PC-3 (cell line): ENCODE measurements around the gene MAP3K20. TPM values are rescaled to one million over a fixed set of nuclear protein-coding genes. Genes with fewer than 3 reads are reported as not detected.
"Not testable (repeated sequence)": the region's sequence is repeated elsewhere in the genome, so short reads cannot be mapped to it uniquely, and the experiment has no call there.

ENCODE experiments used
- ATAC-seq: fragments of 200-7000 bp; cut with Tn5 transposase; 2 replicates; pipeline ENCODE4 v1.9.1; 2020; ENCODE audit warnings: mild to moderate bottlenecking, moderate library complexity
- BruUV-seq: library from RNA; stranded (reverse); fragments of 400-500 nt; replicated peaks from 2 replicates; lab custom pipeline; 2021; lab: Mats Ljungman, UMichigan
- CTCF ChIA-PET: fragments of 300-600 bp; sonication (Branson Sonifier 250); formaldehyde crosslinking; loops from one replicate; lab custom pipeline; 2022; ENCODE audit warnings: antibody characterized with exemption; lab: Charles Lee
- POLR2A ChIA-PET: fragments of 300-600 bp; sonication (Branson Sonifier 250); formaldehyde crosslinking; loops from one replicate; lab custom pipeline; 2022; ENCODE audit warnings: antibody characterized with exemption; ENCODE audit not compliant: unreplicated experiment; lab: Charles Lee
- DNase-seq: peaks from one replicate; pipeline ENCODE4 v3.0.0-alpha.2; 2015
- H2AFZ ChIP-seq: fragments of 300-600 bp; sonication (generic); 2 replicates; pipeline ENCODE4 v1.6.0; 2016; ENCODE audit warnings: antibody characterized with exemption, low read length
- H3F3A ChIP-seq: fragments of 300-600 bp; sonication (generic); one replicate; pipeline ENCODE4 v1.6.0; 2017; ENCODE audit warnings: antibody characterized with exemption, low read length, control low read depth, mild to moderate bottlenecking; ENCODE audit not compliant: unreplicated experiment
- H3K27ac ChIP-seq: fragments of 300-600 bp; sonication (generic); 2 replicates; pipeline ENCODE4 v1.5.1; 2016; ENCODE audit warnings: mild to moderate bottlenecking, low read length
- H3K27me3 ChIP-seq: fragments of 300-600 bp; sonication (generic); 2 replicates; pipeline ENCODE4 v1.6.1; 2016; ENCODE audit warnings: low read length, mixed read lengths
- H3K36me3 ChIP-seq: fragments of 300-600 bp; sonication (generic); 2 replicates; pipeline ENCODE4 v1.6.1; 2016; ENCODE audit warnings: low read depth, mixed run types, low read length, mixed read lengths
- H3K4me1 ChIP-seq: fragments of 300-600 bp; sonication (generic); 2 replicates; pipeline ENCODE4 v1.5.1; 2016; ENCODE audit warnings: low read length; ENCODE audit not compliant: insufficient read depth
- H3K4me2 ChIP-seq: fragments of 300-600 bp; sonication (generic); 2 replicates; pipeline ENCODE4 v1.6.0; 2016; ENCODE audit warnings: low read length
- H3K4me3 ChIP-seq: fragments of 300-600 bp; sonication (generic); 2 replicates; pipeline ENCODE4 v1.5.1; 2016; ENCODE audit warnings: mild to moderate bottlenecking, low read length, mixed read lengths
- H3K79me2 ChIP-seq: fragments of 300-600 bp; sonication (generic); 2 replicates; pipeline ENCODE4 v1.6.1; 2017; ENCODE audit warnings: low read length, mixed read lengths
- H3K9ac ChIP-seq: fragments of 300-600 bp; sonication (generic); 2 replicates; pipeline ENCODE4 v1.6.0; 2016; ENCODE audit warnings: mild to moderate bottlenecking, low read length
- H3K9me2 ChIP-seq: fragments of 300-600 bp; sonication (generic); replicated peaks from 2 replicates; pipeline ENCODE4 v1.6.1; 2016; ENCODE audit warnings: mixed run types, low read length, mixed read lengths
- H3K9me3 ChIP-seq: fragments of 300-600 bp; sonication (generic); 2 replicates; pipeline ENCODE4 v1.6.1; 2016; ENCODE audit warnings: low read length, mixed read lengths
- H4K20me1 ChIP-seq: fragments of 300-600 bp; sonication (generic); 2 replicates; pipeline ENCODE4 v1.6.1; 2016; ENCODE audit warnings: low read length, mixed read lengths
- CTCF ChIP-seq: fragments of 300-600 bp; sonication (generic); conservative IDR thresholded peaks from 2 replicates; pipeline ENCODE4 v1.5.1; 2017; ENCODE audit warnings: antibody characterized with exemption, low read depth, mild to moderate bottlenecking, low read length
- EZH2 ChIP-seq: fragments of 300-600 bp; sonication (generic); IDR thresholded peaks from one replicate; pipeline ENCODE4 v1.6.1; 2017; ENCODE audit warnings: antibody characterized with exemption, mild to moderate bottlenecking, low read length; ENCODE audit not compliant: unreplicated experiment
- EZH2phosphoT487 ChIP-seq: fragments of 300-600 bp; sonication (generic); IDR thresholded peaks from 2 replicates; pipeline ENCODE4 v1.6.1; 2018; ENCODE audit warnings: mild to moderate bottlenecking, antibody characterized with exemption, low read length, borderline replicate concordance
- intact Hi-C: fragments of 100-400 bp; cut with micrococcal nuclease; formaldehyde crosslinking; loops from 2 replicates; pipeline ENCODE4 v1.9.0; 2023
- total RNA-seq: library from RNA; depleted of rRNA; stranded (reverse); fragments of >200 nt; gene quantifications from 2 replicates; pipeline ENCODE4 v1.2.3, GENCODE V29; 2014

Gene MAP3K20
- total RNA-seq, 1 experiment from 2014 or later = 29.8 TPM

- POLR2A ChIA-PET = no interaction called here
- CTCF ChIA-PET = no interaction called here
These were observed 85.9 kb downstream of the MAP3K20 start for GRCh38 chr2:173161507-173161906.

GRCh38 chr2:173163357-173163756 is 87.7 kb downstream of the MAP3K20 start:
- POLR2A ChIA-PET = interaction anchor here (0.6 kb wide), 1 partner anchor 955 kb away, joined by 7 read pairs; no protein-coding TSS in a partner anchor
- DNase-seq, H3K27me3 ChIP-seq, H3K9ac ChIP-seq, intact Hi-C loops, H2AFZ ChIP-seq, H4K20me1 ChIP-seq, ATAC-seq, H3K4me3 ChIP-seq, H3K36me3 ChIP-seq, H3F3A ChIP-seq, CTCF ChIA-PET, H3K27ac ChIP-seq, H3K4me2 ChIP-seq, BruUV-seq, H3K9me3 ChIP-seq, H3K9me2 ChIP-seq: not testable (repeated sequence)
- Histone ChIP-seq H3K79me2 (peaks cover 31% of the 10 kb centered on the region), H3K4me1 (peaks cover 20% of the 10 kb centered on the region)

More at GRCh38 chr2:173161507-173161906, 85.9 kb downstream of the MAP3K20 start:
- Histone ChIP-seq H3K9me2 (no peaks in the 10 kb centered on the region), H3K4me1 (peaks cover 20% of the 10 kb centered on the region), H3K27me3 (no peaks in the 10 kb centered on the region), H3K9me3 (no peaks in the 10 kb centered on the region), H3F3A (peaks cover 8% of the 10 kb centered on the region), H3K79me2 (peaks cover 32% of the 10 kb centered on the region), H3K4me3 (no peak overlapping the region), H3K27ac (no peak overlapping the region), H4K20me1 (no peaks in the 10 kb centered on the region), H3K4me2 (no peak overlapping the region), H2AFZ (no peak overlapping the region), H3K9ac (no peak overlapping the region), H3K36me3 (0 out of 2 replicates have a peak, but pooled peaks cover 3% of the 10 kb centered on the region)
- TF ChIP-seq EZH2phosphoT487 (no peak), EZH2 (no peak), CTCF (no peak)
- ATAC-seq (no peak), DNase-seq (no peak)
- intact Hi-C loops = no loop called here
- BruUV-seq = no TSS peak

GRCh38 chr2:173164396-173164795 is 88.8 kb downstream of the MAP3K20 start:
- Histone ChIP-seq H3K4me3 (no peak overlapping the region), H3K4me1 (peaks cover 18% of the 10 kb centered on the region), H3K4me2 (no peak overlapping the region), H3K9me3 (no peaks in the 10 kb centered on the region), H3K36me3 (0 out of 2 replicates have a peak, but pooled peaks cover 3% of the 10 kb centered on the region), H3F3A (peaks cover 8% of the 10 kb centered on the region), H3K79me2 (peaks cover 28% of the 10 kb centered on the region), H4K20me1 (no peaks in the 10 kb centered on the region), H3K9me2 (no peaks in the 10 kb centered on the region), H3K27me3 (no peaks in the 10 kb centered on the region), H3K27ac (no peak overlapping the region), H3K9ac (no peak overlapping the region), H2AFZ (no peak overlapping the region)
- ATAC-seq = no peak
- DNase-seq = no peak
- CTCF ChIA-PET = no interaction called here
- POLR2A ChIA-PET = no interaction called here
- TF ChIP-seq EZH2phosphoT487 = no peak
- no TSS peak for BruUV-seq
- intact Hi-C loops = no loop called here
